Measurements from ENCODE around the gene TMEM201. TPM values are rescaled to one million over a fixed set of nuclear protein-coding genes. Genes with fewer than 3 reads are reported as not detected.

Gene TMEM201
- total and polyA plus RNA-seq, 9 of the 15 experiments (the other 6 are each of a cell fraction or from before 2014, with no cell fraction given) = 0.42 to 51.3 (median 7.4) TPM

GRCh38 chr1:9561429-9561828 is 27.3 kb upstream of the TMEM201 start (continued):
- no peak for TF ChIP-seq PHF21A (IDR thresholded peaks at IDR 0.05; ENCODE audit: borderline replicate concordance, low read depth)
- no peak for TF ChIP-seq SMARCE1 (IDR thresholded peaks at IDR 0.05)
- TF ChIP-seq GATAD2B (IDR thresholded peaks at IDR 0.05; ENCODE audit: borderline replicate concordance) = no peak
- TF ChIP-seq ZNF354B (CRISPR knock-in tag; IDR thresholded peaks at IDR 0.05) = no peak
- no peak for TF ChIP-seq KLF6 (CRISPR knock-in tag; IDR thresholded peaks at IDR 0.05; ENCODE audit: borderline replicate concordance)
- peak; percentile 100 for TF ChIP-seq NFIC (IDR thresholded peaks at IDR 0.05)
- TF ChIP-seq HDAC8 (tag; IDR thresholded peaks at IDR 0.05) = no peak
- TF ChIP-seq MIER1 (IDR thresholded peaks at IDR 0.05; ENCODE audit: low read depth) = no peak
- TF ChIP-seq HLTF (IDR thresholded peaks at IDR 0.05) = no peak
- 0 out of 2 replicates have a peak, but pooled peaks have one; percentile 8 for TF ChIP-seq MYC (IDR thresholded peaks at IDR 0.05; ENCODE audit: low read depth, low read length)
- no peak for TF ChIP-seq MYC (CRISPR knock-in tag; IDR thresholded peaks at IDR 0.05; ENCODE audit: borderline replicate concordance, low read depth)
- no peak for TF ChIP-seq TBP (optimal IDR thresholded peaks at IDR 0.05; ENCODE audit: low read depth, low read length)
- TF ChIP-seq EHMT2 (IDR thresholded peaks at IDR 0.05) = no peak
- no peak for TF ChIP-seq ZNF232 (CRISPR knock-in tag; IDR thresholded peaks at IDR 0.05)
- TF ChIP-seq CBFB (CRISPR knock-in tag; IDR thresholded peaks at IDR 0.05) = no peak
- no peak for TF ChIP-seq ZNF511 (CRISPR knock-in tag; IDR thresholded peaks at IDR 0.05)
- TF ChIP-seq AFF4 (CRISPR knock-in tag; IDR thresholded peaks at IDR 0.05) = no peak
- no peak for TF ChIP-seq RBM14 (IDR thresholded peaks at IDR 0.05; ENCODE audit: borderline replicate concordance, insufficient read depth, low read depth, low read length)
- TF ChIP-seq ARID3A (IDR thresholded peaks at IDR 0.05; ENCODE audit: borderline replicate concordance, low read depth, low read length) = no peak
- no peak for TF ChIP-seq KDM4B (IDR thresholded peaks at IDR 0.05; ENCODE audit: borderline replicate concordance in 2 of 2, low read depth in 1 of 2)
- no peak for TF ChIP-seq NR3C1 (CRISPR knock-in tag; IDR thresholded peaks at IDR 0.05)
- TF ChIP-seq TAF15 (IDR thresholded peaks at IDR 0.05; ENCODE audit: low read depth, low read length) = no peak
- no peak for TF ChIP-seq ZNF121 (CRISPR knock-in tag; conservative IDR thresholded peaks at IDR 0.05)
- TF ChIP-seq XRCC4 (IDR thresholded peaks at IDR 0.05; ENCODE audit: extremely low read depth, insufficient read depth, insufficient read length) = no peak
- no peak for TF ChIP-seq WHSC1 (IDR thresholded peaks at IDR 0.05; ENCODE audit: low read length)
- TF ChIP-seq GATA2 (CRISPR knock-in tag; IDR thresholded peaks at IDR 0.05) = no peak
- TF ChIP-seq FUS (optimal IDR thresholded peaks at IDR 0.05; ENCODE audit: low read depth, low read length) = no peak

Measured in K562 (cell line).